ENCODE measurements around the gene DIP2A.
"Not testable (repeated sequence)": the region's sequence is repeated elsewhere in the genome, so short reads cannot be mapped to it uniquely, and the experiment has no call there.

The DIP2A gene

GRCh38 chr21:46448108-46448507 is 10.6 kb upstream of the DIP2A start:
- H3K4me3 ChIP-seq (replicated peaks; ENCODE audit: low read depth, low read length) = no peak overlapping the region
- DNase-seq (ENCODE audit: low read depth) = no peak
- no peak for TF ChIP-seq CTCF (IDR thresholded peaks at IDR 0.05; ENCODE audit: low read length, missing control alignments)

GRCh38 chr21:46448855-46449254 is 9.8 kb upstream of the DIP2A start:
- DNase-seq (ENCODE audit: low read depth); H3K4me3 ChIP-seq (replicated peaks; ENCODE audit: low read depth, low read length): not testable (repeated sequence)

GRCh38 chr21:46452710-46453109 is 6.0 kb upstream of the DIP2A start:
- no peak overlapping the region for H3K4me3 ChIP-seq (replicated peaks; ENCODE audit: low read depth, low read length)
- TF ChIP-seq CTCF (IDR thresholded peaks at IDR 0.05; ENCODE audit: low read length, missing control alignments) = no peak
- no peak for DNase-seq (ENCODE audit: low read depth)

- no peak overlapping the region for H3K4me3 ChIP-seq (replicated peaks; ENCODE audit: low read depth, low read length)
- DNase-seq (ENCODE audit: low read depth) = no peak
- no peak for TF ChIP-seq CTCF (IDR thresholded peaks at IDR 0.05; ENCODE audit: low read length, missing control alignments)
Measured at GRCh38 chr21:46454142-46454541, 4.5 kb upstream of the DIP2A start.

- no peak overlapping the region for H3K4me3 ChIP-seq (replicated peaks; ENCODE audit: low read depth, low read length)
- TF ChIP-seq CTCF (IDR thresholded peaks at IDR 0.05; ENCODE audit: low read length, missing control alignments) = no peak
- peak; percentile 40 for DNase-seq (ENCODE audit: low read depth)
Measured at GRCh38 chr21:46454634-46455390, 3.9 kb upstream of the DIP2A start.

- no peak overlapping the region for H3K4me3 ChIP-seq (replicated peaks; ENCODE audit: low read depth, low read length)
- no peak for TF ChIP-seq CTCF (IDR thresholded peaks at IDR 0.05; ENCODE audit: low read length, missing control alignments)
- peak; percentile 93 for DNase-seq (ENCODE audit: low read depth)
Measured at GRCh38 chr21:46455575-46456385, 2.9 kb upstream of the DIP2A start.

GRCh38 chr21:46456750-46457149 is 1.9 kb upstream of the DIP2A start:
- no peak for DNase-seq (ENCODE audit: low read depth)
- H3K4me3 ChIP-seq (replicated peaks; ENCODE audit: low read depth, low read length) = no peak overlapping the region
- TF ChIP-seq CTCF (IDR thresholded peaks at IDR 0.05; ENCODE audit: low read length, missing control alignments) = no peak

Data from fibroblast of pulmonary artery (primary cell).